NCI-H1436 treated with DMSO at 0.1 percent for 48 hours (cell line): ENCODE results near the gene PSMD5.

ENCODE experiments used
- DNase-seq: peaks from one replicate; lab custom pipeline; 2025; lab: John Stamatoyannopoulos, UW

Gene PSMD5

DNA sequence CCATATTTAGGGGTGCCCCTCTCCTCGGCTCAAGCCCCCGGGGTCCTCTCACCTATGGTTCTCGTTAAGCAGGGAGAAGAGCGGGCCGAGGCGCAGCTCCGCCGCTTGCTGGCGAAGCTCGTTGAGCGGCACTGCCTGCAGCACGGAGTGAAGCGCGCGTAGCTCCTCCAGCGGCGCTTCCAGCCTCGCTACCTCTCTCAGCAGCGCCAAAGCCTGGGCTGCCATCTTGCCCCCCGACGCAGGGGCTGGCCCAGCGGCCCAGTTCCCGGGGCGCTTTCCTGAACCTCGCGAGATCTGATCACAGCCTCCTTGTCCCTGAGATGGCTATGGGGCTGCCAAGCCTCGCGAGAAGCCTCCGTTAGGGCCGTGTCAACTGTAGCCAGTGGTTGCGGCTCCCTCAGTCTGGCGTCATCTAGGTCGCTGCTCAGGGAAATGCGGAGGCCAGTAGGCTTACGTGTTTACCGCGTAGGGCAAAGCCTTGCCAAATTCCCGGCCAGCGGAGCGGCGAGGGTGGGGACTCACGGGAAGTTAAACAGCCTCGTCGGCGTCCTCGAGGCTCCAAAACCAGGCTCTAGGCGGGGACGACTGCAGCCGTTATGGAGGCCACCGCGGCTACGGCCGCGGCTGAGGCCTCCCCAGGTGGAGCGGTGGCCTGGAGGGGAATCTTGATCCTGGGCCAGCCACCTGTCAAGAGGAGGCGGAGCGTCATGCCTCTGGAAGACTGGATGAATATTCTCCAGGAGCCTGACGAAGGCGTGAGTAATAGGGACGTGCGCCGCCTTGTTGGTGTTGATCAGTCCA lies at the start of gene PSMD5:
Gene PSMD5 (minus strand): TSS at position 238 of the 801 bp plus-strand sequence. CDS start 13 bp downstream, at position 225.
- DNase-seq: peak; percentile 96

DNA sequence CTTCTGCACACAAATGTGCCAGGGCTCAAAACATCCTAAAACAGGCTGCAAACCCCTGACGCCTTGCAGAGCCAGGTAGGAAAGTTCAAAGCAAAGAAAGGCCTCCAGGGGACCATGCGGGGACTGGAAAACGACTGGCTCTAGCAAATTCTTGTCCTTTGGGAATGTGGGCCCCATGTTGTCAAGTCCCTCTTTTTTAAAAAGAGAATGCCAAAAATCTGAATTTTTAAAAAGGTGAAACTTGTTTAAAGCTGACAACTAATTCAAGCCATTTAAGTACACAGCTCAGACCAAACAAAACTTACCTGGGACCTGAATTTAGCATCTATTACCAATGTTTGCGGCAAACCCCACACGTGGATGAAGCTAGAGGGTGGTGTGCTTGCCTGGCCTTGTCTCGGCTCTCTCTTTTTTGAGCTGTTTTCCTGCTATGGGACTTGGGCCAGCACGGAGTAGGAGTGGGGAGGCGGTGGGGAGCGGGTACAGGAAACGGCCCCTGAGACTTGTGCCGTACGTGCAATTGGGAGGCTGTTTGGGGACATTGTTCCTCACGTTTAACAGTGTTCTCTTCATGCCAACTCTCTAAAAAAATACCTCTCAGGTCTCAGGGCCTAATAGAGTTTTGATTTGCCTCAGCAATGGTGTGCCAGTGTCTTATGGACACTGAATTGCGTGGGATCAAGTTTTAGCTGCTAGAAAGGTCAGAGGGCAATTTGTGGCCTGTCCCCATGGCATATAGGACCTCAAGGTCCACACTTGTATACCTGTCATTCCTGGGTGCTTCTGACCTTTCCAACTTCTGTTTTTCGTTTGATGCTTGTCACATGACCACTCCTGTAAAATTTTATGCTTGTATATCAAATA lies 49.4 kb upstream of the PSMD5 start:
- no peak for DNase-seq

DNA sequence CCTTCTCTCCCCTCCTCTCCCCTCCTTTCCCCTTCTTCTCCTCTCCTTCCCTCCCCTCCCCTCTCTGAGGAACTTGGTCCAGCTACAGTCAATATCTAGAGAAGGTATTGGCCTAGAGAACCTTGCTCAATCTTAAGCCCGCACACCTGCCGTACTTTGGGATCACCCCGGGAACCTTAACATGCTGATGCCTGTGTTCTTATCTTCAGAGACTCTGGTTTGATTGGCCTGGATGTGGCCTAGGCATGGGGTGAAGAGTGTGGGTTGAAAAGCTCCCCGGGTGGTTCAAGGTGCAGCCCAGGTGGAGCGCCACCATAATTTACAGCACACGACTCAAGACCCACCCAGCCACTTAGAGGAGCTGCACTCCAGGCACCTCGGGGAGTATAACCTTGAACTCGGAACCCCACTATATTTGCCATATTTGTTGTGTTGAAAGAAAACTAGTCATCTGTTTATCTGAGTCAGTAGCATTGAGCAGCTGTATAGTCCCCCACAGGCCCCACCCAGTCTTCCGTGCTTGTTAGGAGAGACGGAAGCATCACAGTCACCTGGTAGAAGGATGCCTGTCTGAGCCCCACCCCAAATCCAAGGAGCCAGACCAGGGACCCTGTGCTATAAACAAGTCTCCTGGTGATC lies 48.6 kb upstream of the PSMD5 start:
- no peak for DNase-seq

DNA sequence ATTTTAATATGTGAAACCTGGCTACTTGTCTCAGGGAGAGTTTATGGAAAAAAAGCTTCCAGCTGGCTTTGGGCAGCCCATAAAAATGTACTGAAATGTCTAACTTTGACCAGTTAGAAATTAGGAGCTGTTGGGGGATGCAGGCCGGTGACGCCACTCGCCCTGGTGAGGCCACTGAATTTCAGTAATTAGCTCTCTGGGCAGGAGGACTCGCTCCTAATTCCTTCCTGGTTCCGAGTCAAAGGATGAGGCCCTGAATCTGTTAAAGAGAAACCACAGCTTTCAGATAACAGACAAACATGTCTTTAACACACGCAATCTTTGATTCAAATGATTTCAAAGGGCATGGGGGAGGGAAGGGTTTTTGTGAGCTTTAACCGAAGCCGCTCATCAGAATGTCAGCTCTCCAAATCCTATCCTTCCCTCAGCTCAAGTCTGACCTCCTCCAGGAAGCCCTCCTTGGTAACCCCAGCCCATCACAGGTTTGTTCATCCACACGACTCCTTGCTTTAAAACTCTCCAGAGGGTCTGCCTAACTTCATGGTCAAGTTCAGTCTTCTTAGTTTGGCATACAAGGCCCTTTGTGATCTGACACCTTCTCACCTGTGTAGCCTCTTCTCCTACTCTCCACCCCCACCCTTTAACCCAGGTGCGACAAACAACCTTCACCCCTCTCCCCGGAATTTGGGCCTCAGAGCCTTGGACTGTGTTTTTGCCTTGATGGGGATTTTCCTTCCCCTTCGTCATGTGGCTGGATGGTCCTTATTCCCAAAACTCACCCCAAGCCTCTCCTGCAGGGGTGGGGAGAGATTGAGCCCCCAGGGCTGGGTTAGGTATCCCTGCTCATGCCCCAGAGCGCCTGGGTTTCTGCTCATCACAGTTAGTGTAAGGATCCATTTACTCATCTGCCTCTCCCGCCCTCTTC lies 47.9 kb upstream of the PSMD5 start:
- DNase-seq: no peak

DNA sequence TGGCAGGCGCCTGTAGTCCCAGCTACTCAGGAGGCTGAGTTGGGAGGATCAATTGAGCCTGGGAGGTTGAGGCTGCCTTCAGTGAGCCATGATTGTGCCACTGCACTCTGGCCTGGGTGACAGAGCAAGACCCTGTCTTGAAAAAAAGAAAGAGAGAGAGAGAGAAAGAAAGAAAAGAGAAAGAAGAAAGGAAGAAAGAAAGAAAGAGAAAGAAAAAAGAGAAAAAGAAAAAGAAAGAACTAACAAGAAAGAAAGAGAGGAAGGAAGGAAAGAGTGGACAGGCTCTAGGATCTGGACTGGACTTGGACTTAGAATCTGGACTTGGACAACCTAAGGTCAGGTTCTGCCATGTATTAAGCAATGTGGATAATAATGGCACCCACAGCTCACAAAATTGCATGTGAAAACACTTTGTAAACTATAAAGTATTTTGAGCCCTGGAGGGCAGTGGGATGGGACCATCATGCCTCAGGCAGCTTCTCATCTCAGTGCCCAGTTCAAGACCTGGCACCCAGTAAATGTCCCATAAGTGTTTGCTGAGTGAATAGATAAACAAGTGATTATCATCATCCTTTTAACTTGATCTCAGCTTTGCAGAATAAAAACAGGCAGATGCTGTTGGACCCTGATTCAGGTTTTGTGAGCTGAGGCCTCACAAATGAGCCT lies 47.0 kb upstream of the PSMD5 start:
- DNase-seq: no peak

DNA sequence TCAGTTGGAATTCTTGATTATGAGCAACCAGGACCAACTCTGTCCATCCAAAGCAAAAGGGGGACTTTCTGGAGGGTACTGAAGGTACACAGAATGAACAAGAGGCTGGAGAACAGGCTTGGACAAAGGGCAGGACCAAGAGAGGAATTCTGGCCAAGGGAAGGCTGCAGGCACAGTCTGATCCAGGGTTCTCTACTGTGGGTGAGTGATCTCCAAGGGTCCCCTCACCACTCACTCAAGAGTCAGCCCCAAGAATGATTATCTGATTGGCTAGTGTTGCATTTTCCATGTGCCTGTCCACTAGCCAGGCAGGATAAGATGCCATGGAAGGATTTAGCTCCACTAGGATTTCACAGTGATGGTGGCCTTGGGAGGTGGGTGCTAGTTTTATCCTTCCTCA lies 45.9 kb upstream of the PSMD5 start:
- DNase-seq: no peak

DNA sequence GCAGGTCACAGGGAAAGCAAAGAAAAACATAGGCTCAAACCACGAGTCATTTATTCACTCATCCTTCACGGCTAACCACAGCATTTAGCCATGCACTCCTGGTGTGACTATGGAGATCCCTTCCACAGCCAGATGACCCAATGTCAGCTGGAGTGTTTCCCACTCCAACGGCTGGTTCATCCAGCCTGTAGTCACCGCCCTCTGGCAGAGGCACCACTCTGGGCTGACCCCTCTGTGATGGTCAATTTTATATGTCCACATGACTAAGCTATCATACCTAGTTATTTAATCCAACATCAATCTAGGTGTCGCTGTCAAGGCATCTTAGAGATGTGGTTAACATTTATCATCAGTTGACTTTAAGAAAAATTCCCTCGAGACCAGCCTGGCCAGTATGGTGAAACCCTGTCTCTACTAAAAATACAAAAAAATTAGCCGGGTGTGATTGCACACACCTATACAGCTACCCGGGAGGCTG lies 43.8 kb upstream of the PSMD5 start:
- no peak for DNase-seq

DNA sequence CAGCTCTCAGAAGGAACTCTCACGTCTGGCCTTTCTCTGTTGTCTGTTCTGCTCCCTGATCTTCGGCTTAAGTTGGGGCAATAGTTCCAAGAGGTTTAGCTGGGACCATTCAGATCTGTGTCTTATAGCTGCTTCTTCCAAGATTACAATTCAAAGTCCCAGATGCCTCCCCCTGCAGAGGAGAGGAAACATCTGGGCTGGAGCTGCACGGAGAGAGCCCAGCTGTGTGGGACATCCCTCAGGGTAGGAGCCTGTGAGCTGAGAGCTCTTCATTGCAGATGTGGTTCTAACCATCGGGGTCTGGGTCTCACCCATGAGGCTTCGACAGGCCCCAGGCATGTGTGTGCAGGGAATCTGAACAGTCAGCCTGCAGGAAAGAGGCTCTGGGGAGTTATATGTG lies 43.2 kb upstream of the PSMD5 start:
- no peak for DNase-seq

DNA sequence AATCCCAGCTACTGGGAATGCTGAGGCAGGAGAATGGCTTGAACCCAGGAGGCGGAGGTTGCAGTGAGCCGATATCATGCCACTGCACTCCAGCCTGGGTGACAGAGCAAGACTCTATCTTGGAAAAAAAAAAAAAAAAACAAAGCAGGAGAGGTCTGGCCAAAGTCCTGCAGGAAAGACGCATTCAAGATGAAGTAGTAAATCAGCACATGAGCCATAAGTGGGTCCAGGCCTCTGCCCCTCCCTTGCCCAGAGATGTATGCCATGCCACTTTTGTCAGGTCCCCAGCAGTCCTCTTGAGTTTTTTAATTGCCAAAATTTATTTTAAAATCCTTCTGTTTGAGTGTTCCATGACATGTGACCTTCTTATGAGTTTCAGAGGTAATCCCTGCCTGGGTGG lies 42.7 kb upstream of the PSMD5 start:
- no peak for DNase-seq

DNA sequence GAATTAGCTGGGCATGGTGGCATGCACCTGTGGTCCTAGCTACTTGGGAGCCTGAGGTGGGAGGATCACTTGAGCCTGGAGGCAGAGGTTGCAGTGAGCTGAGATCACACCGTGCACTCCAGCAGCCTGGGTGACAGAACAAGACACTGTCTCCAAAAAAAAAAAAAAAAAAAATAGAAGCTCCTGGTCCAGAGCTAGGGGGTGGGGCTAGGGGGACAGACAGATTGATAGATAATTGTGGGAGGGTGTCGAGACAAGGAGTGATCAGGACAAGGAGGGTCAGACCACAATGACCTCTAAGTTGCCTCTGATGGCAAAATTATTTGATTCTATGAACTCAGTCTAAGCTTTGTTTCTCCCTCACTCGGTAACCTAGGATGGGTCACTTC lies 40.9 kb upstream of the PSMD5 start:
- DNase-seq: no peak

DNA sequence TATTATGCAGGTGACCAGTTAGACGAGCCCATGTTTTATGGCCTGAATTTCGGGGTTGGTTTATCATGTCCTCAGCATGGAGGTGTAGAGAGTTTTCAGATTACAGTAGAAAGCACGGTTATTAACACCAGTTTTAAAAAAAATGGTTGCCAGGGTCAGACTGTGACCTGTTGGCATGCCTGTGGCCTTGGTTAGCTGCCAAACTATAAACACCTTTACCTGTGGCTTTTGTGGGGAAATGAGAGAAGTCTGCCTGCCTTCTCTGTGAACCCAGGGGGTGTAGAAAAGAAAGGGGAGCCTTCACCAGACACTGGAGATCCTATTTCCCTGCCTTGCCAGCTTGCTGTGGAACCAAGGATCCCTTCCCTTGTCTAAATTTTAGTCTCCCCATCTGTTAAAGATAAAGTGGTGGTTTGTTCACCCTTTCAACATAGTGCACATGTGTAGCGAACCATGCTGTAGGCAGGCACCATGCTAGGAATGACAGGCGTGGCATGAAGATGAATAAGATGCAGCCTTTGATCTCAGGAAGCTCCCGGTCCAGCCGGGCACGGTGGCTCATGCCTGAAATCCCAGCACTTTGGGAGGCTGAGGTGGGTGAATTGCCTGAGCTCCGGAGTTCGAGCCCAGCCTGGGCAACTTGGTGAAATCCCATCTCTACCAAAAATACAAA lies 40.3 kb upstream of the PSMD5 start:
- no peak for DNase-seq

DNA sequence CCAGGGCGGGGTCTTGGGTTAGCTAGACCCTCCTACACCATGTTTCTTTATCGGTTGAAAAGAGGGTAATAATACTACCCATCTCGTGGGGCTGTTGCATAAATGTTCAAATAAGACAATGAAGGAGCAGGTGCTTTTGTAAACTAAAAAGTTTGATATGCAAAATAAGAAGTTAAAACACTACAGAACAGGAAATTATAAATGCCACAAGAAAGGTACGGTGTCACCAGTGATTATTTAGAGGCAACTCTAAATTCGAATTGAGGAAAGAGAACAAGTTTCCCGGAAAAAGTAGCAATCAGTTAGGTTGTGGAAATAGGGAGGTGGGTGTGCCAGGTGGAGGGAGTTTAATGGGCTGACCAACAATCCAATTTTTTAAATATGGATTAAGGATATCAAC lies 36.7 kb upstream of the PSMD5 start:
- no peak for DNase-seq

DNA sequence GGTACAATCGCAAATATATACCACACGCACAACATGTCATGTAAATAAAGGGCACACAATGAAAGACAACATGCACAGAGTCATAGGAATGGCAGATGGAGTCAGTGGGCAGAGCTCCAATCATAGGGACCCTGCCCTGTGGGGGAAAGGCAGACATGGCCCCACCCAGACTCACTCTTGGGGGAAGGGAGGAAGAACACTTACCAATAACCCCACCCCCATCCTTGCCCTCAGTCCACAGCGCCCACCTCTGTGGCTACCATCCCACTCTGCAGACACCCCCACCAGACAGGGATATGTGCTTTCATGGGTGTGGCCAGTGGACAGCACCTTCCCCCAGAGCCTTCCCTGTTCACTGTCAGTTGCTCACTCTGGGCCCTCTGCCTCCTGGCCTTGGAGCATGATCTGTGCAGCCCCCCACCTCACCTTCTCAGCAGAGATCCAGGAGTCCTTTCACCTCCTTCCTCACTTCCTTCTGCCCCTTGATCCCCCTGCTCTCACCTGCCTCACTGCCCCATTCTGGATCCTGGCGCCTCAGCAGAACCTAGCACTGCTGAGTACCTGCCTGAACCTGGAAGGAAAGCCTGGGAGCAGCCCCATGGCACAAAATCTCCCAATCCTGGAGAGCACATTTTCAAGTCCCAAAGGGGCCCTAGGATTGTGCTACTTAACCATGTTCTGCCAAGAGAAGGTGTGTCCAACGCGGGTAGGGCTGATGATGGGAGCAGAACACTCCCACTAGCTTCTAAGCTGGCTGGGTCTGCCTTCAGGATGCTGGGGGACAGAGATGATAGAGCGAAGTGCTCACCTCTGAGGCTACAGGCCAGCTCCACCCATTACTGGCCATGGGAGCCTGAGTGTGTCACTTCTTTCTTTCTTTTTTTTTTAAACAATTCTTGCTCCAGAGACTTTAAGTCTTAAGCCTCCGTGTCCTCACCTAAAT lies 35.7 kb upstream of the PSMD5 start:
- peak; percentile 45 for DNase-seq

DNA sequence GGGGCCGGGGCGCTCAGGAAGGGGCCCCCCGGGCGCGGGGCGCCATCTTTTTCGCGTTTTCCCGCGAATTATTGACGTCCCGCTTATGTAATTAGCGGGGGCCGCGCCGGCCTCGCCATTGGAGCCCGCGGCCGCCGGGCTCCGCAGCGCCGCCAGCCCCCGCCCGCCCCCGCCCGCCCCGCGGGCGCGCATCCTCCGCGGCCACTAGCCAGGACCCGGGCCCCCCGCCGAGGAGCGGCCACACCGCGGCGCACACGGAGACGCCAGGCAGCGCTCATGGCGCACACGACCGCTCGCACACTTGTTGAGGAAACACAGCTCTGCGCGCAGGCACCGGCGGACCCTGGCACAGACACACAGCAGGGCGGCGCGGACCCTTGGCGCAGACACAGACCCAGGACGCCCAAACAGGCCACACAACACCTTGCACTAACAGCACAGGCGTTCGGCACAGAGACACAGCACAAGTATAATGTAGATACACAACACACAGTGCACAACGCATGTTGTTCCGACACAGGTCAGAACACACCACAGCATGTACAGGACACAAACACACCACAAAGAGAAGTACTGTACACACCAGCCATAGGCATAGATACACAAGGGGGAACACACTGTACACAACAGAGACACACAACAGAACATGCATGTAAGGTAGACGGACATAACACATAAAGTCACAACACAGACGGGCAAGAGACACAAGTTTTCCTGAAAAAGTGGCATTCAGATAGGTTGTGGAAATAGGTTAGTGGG lies 34.7 kb upstream of the PSMD5 start:
- no peak for DNase-seq

DNA sequence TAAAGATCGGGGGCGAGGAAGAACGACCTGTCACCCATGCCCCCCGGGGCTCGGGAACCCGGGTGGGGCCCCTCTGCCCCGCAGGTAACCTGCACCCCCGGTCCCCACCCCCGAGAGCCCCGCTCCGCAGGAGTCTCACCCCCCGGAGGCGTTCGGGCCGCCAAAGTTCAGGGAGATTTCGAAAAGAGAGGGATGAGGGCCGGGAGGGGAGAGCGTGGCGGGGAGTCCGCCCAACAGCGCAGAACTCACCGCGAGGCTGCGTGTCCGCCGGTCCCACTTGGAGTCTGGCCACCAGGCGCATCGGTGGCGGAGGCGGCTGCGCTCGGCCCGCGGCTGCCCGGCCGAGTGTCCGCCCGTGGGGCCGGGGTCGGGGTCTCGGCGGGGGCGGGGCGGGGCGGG lies 34.1 kb upstream of the PSMD5 start, which contains the start of gene PHF19:
Gene PHF19 (minus strand): TSS at position 347 of the 399 bp plus-strand sequence. CDS start 2,447 bp downstream, outside the sequence.
- no peak for DNase-seq

DNA sequence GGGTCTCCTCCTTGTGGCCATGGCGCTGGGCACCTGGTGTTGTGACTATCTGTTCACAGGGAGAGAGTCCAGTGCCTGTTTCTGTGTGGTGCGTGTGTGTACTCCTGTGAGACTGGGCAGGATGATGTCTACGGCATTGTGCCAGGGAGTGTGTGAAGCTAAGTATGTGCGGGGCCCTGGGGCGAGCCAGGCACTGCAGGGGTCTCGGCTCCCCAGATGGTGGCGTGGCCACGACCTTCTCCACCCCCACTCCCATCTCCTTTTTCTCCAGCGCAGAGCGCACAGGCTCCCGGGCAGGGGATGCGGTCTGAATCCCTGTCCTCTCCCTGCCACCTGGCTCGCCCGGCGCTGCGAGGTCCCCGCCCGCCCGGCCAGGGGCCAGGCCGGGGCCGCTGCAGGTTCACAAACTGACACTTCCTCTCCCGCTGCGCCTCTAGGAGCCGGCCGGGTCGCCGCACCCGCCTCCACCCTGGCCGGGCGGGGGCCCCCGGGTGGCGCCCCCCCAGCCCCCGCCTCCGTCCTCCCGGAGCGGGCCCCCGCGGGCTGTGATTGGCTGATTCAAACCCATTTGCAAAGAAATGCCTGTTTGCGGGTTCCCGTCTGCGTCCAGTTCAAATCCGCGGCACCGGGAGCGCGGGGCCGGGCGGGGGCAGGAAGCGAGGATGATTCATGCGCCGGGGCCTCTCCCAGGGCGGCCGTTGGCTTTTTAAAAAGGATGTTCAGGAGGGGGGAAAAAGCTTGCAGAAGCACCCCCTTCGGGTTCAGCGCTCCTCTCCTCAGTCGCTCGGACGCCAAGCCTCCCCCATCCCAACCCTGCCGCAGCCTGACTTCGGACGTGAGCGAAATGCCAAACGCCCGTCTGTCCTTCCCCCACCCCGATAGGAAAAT lies 33.5 kb upstream of the PSMD5 start:
- DNase-seq: no peak

DNA sequence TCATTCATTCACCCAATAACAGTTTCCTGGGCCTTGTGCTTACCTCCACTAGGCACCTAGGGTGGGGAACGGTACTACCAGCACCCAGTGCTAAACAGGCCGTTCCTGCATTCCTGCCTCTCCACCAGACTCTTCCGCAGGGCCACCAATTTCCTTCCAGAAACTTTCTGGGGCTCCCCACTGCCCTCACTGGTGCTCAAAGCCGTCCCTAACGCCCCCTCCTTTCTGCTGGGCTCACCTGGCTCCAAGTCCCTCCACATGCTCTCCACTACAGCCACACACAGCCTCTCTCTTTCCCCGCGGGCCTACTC lies 32.9 kb upstream of the PSMD5 start:
- DNase-seq: no peak

DNA sequence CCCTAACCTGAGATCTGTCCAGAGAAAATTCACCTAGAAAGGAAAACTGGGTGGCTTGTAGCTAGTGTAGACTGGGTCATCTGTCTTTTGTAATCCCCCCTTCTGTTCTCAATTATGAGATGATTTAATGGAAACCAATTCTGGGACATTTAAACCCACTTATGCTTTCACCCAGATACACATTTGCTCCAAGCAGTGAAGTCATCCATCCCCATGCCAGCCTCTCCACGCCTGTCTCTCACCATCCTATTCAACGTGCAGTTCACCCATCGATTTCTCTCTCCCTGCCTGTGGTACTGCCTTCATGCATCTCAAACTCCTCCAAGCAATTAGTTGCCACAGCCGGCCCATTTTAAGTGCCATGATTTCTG lies 32.5 kb upstream of the PSMD5 start:
- DNase-seq: no peak
